K562 (cell line): Measurements from ENCODE around the gene LTA.

ENCODE experiments used
- ETV6 ChIP-seq, 3 experiments: fragments of 150-350 bp in 1 of 3; sonication (generic) in 1 of 3; formaldehyde crosslinking in 1 of 3; IDR thresholded peaks; 2 replicates each; pipeline versions ENCODE4 v1.6.1 to v1.8.0; 2014 to 2022; ENCODE audit warnings: borderline replicate concordance in 2 of 3, low read depth in 2 of 3, antibody characterized with exemption in 1 of 3, low read length in 1 of 3, mild to moderate bottlenecking in 1 of 3, missing genetic modification reagents in 1 of 3
- HIVEP1 ChIP-seq: fragments of 250-450 bp; sonication (Bioruptor Pico); IDR thresholded peaks from 2 replicates; pipeline ENCODE4 v1.4.0; 2020; ENCODE audit warnings: mild to moderate bottlenecking
- HSF4 ChIP-seq: fragments of 250-450 bp; sonication (Bioruptor Pico); IDR thresholded peaks from 2 replicates; pipeline ENCODE4 v2.1.2; 2022; ENCODE audit warnings: mild to moderate bottlenecking, moderate library complexity, borderline replicate concordance
- MTA1 ChIP-seq: fragments of 450-650 bp; IDR thresholded peaks from 2 replicates; pipeline ENCODE4 v1.6.1; 2017; ENCODE audit warnings: borderline replicate concordance
- SETDB1 ChIP-seq: IDR thresholded peaks from one replicate; pipeline ENCODE4 v1.6.1; 2012; ENCODE audit warnings: low read length, control low read depth, inconsistent platforms
- SP1 ChIP-seq: sonication (generic); formaldehyde crosslinking; IDR thresholded peaks from 2 replicates; pipeline ENCODE4 v1.8.1; 2022; ENCODE audit warnings: mild to moderate bottlenecking, missing genetic modification reagents
- TAF1 ChIP-seq: IDR thresholded peaks from 2 replicates; pipeline ENCODE4 v1.6.1; 2011; ENCODE audit warnings: mild to moderate bottlenecking, low read length, moderate library complexity; ENCODE audit not compliant: insufficient read depth, control insufficient read depth, severe bottlenecking; ENCODE audit errors: extremely low read depth
- ZBTB7A ChIP-seq: IDR thresholded peaks from 2 replicates; pipeline ENCODE4 v1.6.1; 2011; ENCODE audit warnings: low read depth, mild to moderate bottlenecking, low read length, moderate library complexity, borderline replicate concordance; ENCODE audit not compliant: control insufficient read depth
- TF ChIP-seq, protein P1 (sequence below): sonication (generic); formaldehyde crosslinking; IDR thresholded peaks from 2 replicates; pipeline ENCODE4 v1.9.0; 2022; ENCODE audit warnings: mild to moderate bottlenecking, missing genetic modification reagents
- TF ChIP-seq, protein P2 (sequence below): fragments of 450-650 bp; IDR thresholded peaks from 2 replicates; pipeline ENCODE4 v1.6.1; 2016; ENCODE audit warnings: borderline replicate concordance
- TF ChIP-seq, protein P3 (sequence below), 3 experiments: IDR thresholded peaks in 2 of 3; conservative IDR thresholded peaks in 1 of 3; 2 replicates each; pipeline ENCODE4 v1.5.1; 2011 to 2012; ENCODE audit warnings: low read length in 3 of 3, mild to moderate bottlenecking in 3 of 3, control low read depth in 2 of 3, improper control_type of control experiment in 1 of 3, inconsistent platforms in 1 of 3, low read depth in 1 of 3, mixed read lengths in 1 of 3, moderate library complexity in 1 of 3; ENCODE audit not compliant: insufficient read depth in 2 of 3

DNA sequence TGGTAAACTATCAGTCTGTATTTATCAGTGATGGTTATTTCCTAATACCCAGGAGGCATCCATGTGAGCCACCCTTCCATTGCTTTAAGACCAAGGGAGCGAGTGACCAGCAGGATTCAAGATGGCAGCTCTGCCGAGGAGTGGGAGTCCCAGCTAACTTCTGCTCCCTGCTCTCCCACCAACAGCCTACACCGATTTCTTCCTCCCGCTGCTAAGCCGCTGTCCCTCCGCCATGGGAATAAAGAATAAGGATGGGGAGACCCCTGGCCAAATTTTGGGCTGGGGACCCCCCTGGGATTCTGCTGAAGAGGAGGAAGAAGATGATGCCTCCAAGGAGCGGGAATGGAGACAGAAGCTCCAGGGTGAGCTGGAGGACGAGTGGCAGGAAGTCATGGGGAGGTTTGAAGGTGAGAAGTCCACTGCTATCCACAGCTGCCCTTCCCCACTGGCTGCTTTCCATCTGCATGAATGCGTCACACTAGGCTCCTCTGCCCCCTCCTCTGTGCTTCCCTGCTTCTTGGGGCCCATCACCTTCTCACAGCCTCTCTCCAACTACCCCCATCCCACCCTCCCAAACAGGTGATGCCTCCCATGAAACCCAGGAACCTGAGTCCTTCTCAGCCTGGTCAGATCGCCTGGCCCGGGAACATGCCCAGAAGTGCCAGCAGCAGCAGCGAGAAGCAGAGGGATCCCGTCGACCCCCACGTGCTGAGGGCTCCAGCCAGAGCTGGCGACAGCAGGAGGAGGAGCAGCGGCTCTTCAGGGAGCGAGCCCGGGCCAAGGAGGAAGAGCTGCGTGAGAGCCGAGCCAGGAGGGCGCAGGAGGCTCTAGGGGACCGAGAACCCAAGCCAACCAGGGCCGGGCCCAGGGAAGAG is 14.4 kb upstream of the LTA start:
- TF ChIP-seq ZBTB7A (no peak), SP1 (no peak), SETDB1 (no peak), TAF1 (no peak), ETV6 (IDR thresholded peaks at IDR 0.05; ENCODE audit: borderline replicate concordance in 1 of 2, low read depth in 2 of 2, low read length in 1 of 2) (no peak), ETV6 (CRISPR knock-in tag; IDR thresholded peaks at IDR 0.05; ENCODE audit: borderline replicate concordance) (no peak), HIVEP1 (CRISPR knock-in tag) (no peak), HSF4 (no peak), MTA1 (no peak)
- TF ChIP-seq, protein P1, sequence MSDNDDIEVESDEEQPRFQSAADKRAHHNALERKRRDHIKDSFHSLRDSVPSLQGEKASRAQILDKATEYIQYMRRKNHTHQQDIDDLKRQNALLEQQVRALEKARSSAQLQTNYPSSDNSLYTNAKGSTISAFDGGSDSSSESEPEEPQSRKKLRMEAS (CRISPR knock-in tag): no peak
- TF ChIP-seq, protein P2, sequence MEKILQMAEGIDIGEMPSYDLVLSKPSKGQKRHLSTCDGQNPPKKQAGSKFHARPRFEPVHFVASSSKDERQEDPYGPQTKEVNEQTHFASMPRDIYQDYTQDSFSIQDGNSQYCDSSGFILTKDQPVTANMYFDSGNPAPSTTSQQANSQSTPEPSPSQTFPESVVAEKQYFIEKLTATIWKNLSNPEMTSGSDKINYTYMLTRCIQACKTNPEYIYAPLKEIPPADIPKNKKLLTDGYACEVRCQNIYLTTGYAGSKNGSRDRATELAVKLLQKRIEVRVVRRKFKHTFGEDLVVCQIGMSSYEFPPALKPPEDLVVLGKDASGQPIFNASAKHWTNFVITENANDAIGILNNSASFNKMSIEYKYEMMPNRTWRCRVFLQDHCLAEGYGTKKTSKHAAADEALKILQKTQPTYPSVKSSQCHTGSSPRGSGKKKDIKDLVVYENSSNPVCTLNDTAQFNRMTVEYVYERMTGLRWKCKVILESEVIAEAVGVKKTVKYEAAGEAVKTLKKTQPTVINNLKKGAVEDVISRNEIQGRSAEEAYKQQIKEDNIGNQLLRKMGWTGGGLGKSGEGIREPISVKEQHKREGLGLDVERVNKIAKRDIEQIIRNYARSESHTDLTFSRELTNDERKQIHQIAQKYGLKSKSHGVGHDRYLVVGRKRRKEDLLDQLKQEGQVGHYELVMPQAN: no peak
- TF ChIP-seq, protein P3, sequence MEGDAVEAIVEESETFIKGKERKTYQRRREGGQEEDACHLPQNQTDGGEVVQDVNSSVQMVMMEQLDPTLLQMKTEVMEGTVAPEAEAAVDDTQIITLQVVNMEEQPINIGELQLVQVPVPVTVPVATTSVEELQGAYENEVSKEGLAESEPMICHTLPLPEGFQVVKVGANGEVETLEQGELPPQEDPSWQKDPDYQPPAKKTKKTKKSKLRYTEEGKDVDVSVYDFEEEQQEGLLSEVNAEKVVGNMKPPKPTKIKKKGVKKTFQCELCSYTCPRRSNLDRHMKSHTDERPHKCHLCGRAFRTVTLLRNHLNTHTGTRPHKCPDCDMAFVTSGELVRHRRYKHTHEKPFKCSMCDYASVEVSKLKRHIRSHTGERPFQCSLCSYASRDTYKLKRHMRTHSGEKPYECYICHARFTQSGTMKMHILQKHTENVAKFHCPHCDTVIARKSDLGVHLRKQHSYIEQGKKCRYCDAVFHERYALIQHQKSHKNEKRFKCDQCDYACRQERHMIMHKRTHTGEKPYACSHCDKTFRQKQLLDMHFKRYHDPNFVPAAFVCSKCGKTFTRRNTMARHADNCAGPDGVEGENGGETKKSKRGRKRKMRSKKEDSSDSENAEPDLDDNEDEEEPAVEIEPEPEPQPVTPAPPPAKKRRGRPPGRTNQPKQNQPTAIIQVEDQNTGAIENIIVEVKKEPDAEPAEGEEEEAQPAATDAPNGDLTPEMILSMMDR (IDR thresholded peaks at IDR 0.05 in 2 of 3, conservative IDR thresholded peaks at IDR 0.05 in 1 of 3; ENCODE audit: insufficient read depth in 2 of 3, low read depth in 1 of 3, low read length in 3 of 3): no peak
